Neuronal stem cell (in vitro differentiated cells): Measurements from ENCODE around the gene SMIM13.
A peak's percentile ranks its signal among the peaks of the same experiment; 100 is the strongest.

Source experiments
- DNase-seq: peaks from one replicate; pipeline ENCODE4 v3.0.0-alpha.2; 2013; ENCODE audit warnings: low spot score
- H2AFZ ChIP-seq: one replicate; pipeline ENCODE4 v1.6.1; 2013; ENCODE audit warnings: mild to moderate bottlenecking, low read length, inconsistent platforms
- H2AK5ac ChIP-seq: 2 replicates; pipeline ENCODE4 v1.6.1; 2013; ENCODE audit warnings: low read depth, mild to moderate bottlenecking, inconsistent platforms, low read length, moderate library complexity, mixed read lengths
- H2BK120ac ChIP-seq: 2 replicates; pipeline ENCODE4 v1.6.1; 2013; ENCODE audit warnings: low read depth, mild to moderate bottlenecking, inconsistent platforms, low read length, moderate library complexity, mixed read lengths
- H2BK12ac ChIP-seq: one replicate; pipeline ENCODE4 v1.6.1; 2013; ENCODE audit warnings: low read length, inconsistent platforms
- H2BK15ac ChIP-seq: 2 replicates; pipeline ENCODE4 v1.6.1; 2013; ENCODE audit warnings: mild to moderate bottlenecking, low read length, inconsistent platforms, mixed read lengths
- H2BK5ac ChIP-seq: one replicate; pipeline ENCODE4 v1.6.1; 2013; ENCODE audit warnings: inconsistent platforms, mild to moderate bottlenecking, low read length, moderate library complexity
- H3K14ac ChIP-seq: one replicate; pipeline ENCODE4 v1.6.1; 2013; ENCODE audit warnings: low read length, inconsistent platforms
- H3K18ac ChIP-seq: 2 replicates; pipeline ENCODE4 v1.6.1; 2013; ENCODE audit warnings: low read length, inconsistent platforms
- H3K23ac ChIP-seq: 2 replicates; pipeline ENCODE4 v1.6.1; 2013; ENCODE audit warnings: low read depth, mild to moderate bottlenecking, mixed read lengths, low read length, inconsistent platforms; ENCODE audit not compliant: poor library complexity
- H3K27ac ChIP-seq: replicated peaks from 3 replicates; pipeline ENCODE4 v1.5.1; 2013; ENCODE audit warnings: low read length, inconsistent platforms
- H3K27me3 ChIP-seq, 3 experiments: 2 replicates each; pipeline ENCODE4 v1.6.1; 2013; ENCODE audit warnings: low read length in 3 of 3, mild to moderate bottlenecking in 2 of 3, inconsistent platforms in 1 of 3, low read depth in 1 of 3, mixed read lengths in 1 of 3, moderate library complexity in 1 of 3; ENCODE audit not compliant: control insufficient read depth in 3 of 3, insufficient read depth in 3 of 3
- H3K36me3 ChIP-seq, 2 donors: replicated peaks in 1 of 2; 2 replicates each; pipeline ENCODE4 v1.6.1; 2013; ENCODE audit warnings: low read length in 2 of 2; ENCODE audit not compliant: control insufficient read depth in 2 of 2, insufficient read depth in 2 of 2
- H3K4ac ChIP-seq: 2 replicates; pipeline ENCODE4 v1.6.1; 2013; ENCODE audit warnings: inconsistent platforms, mild to moderate bottlenecking, low read length, moderate library complexity
- H3K4me1 ChIP-seq, 2 donors: 1 replicate in 1 of 2; 2 replicates in 1 of 2; pipeline ENCODE4 v1.6.1; 2013; ENCODE audit warnings: low read length in 2 of 2, low read depth in 1 of 2; ENCODE audit not compliant: control insufficient read depth in 2 of 2, insufficient read depth in 1 of 2
- H3K4me2 ChIP-seq: one replicate; pipeline ENCODE4 v1.6.1; 2013; ENCODE audit warnings: mild to moderate bottlenecking, low read length, inconsistent platforms; ENCODE audit not compliant: insufficient read depth, poor library complexity, severe bottlenecking
- H3K4me3 ChIP-seq, 2 donors: 2 replicates each; pipeline ENCODE4 v1.5.1; 2013; ENCODE audit warnings: low read length in 2 of 2, mild to moderate bottlenecking in 2 of 2, inconsistent platforms in 1 of 2, moderate library complexity in 1 of 2
- H3K79me1 ChIP-seq: one replicate; pipeline ENCODE4 v1.6.1; 2013; ENCODE audit warnings: low read depth, mild to moderate bottlenecking, inconsistent platforms, low read length, moderate library complexity
- H3K9ac ChIP-seq: one replicate; pipeline ENCODE4 v1.6.1; 2013; ENCODE audit warnings: mild to moderate bottlenecking, low read depth, low read length, inconsistent platforms; ENCODE audit not compliant: poor library complexity
- H3K9me3 ChIP-seq, 2 donors: replicated peaks in 1 of 2; 2 replicates each; pipeline versions ENCODE3 to v1.6.1; 2013; ENCODE audit warnings: low read length in 2 of 2, mild to moderate bottlenecking in 2 of 2, inconsistent platforms in 1 of 2, low read depth in 1 of 2, mixed read lengths in 1 of 2, moderate library complexity in 1 of 2; ENCODE audit not compliant: control insufficient read depth in 2 of 2, insufficient read depth in 1 of 2
- H4K8ac ChIP-seq: one replicate; pipeline ENCODE4 v1.6.1; 2013; ENCODE audit warnings: low read depth, mild to moderate bottlenecking, inconsistent platforms, low read length, moderate library complexity
- H4K91ac ChIP-seq: one replicate; pipeline ENCODE4 v1.6.1; 2013; ENCODE audit warnings: low read length, low read depth, mild to moderate bottlenecking, inconsistent platforms; ENCODE audit not compliant: poor library complexity
- WGBS, 2 donors: extraction: QIAGEN DNeasy Blood & Tissue Kit; methylation state at CpG; one replicate each; pipeline ENCODE4 v1.1.7; 2013; ENCODE audit warnings: missing lambda C conversion rate in 2 of 2, mixed read lengths in 1 of 2; ENCODE audit not compliant: insufficient read length in 2 of 2, insufficient replicate concordance in 1 of 2; ENCODE audit errors: extremely low coverage in 2 of 2; 5-methylcytosine and 5-hydroxymethylcytosine counted together

SMIM13 gene

DNA sequence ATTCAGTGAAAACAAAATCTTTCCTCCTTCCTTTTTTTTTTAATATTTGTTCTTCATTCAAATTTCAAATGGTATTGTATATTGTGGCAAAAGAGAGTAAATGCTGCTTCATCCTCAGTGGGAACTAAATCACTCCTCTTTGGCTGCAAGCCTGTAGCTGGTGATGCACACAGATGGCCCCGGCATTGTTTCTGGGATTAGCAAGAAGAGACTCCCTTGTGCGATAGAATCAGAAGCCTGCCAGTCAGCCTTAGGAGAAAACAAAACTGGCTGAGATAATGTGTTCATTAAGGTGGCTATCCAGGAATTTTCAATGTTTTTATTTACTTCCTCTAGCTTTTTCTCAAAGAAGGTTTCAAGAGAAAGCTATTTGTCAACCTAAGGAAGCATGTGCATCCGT, 28.8 kb upstream of the SMIM13 start:
- no peak overlapping the region for H4K91ac ChIP-seq
- no peak overlapping the region for H3K23ac ChIP-seq
- H2AFZ ChIP-seq: peak overlapping the region; percentile 56
- H2AK5ac ChIP-seq: no peak overlapping the region
- no peak overlapping the region for H3K14ac ChIP-seq
- H3K36me3 ChIP-seq: no peaks in the 10 kb centered on the region
- H3K27me3 ChIP-seq: no peaks in the 10 kb centered on the region
- H3K4me1 ChIP-seq: peaks cover 0 to 19% of the 10 kb centered on the region in 2 donors
- H3K4me2 ChIP-seq: no peak overlapping the region
- H4K8ac ChIP-seq: no peak overlapping the region
- no peak overlapping the region for H2BK12ac ChIP-seq
- no peak overlapping the region for H3K18ac ChIP-seq
- no peak overlapping the region for H2BK120ac ChIP-seq
- no peak overlapping the region for H3K4me3 ChIP-seq
- no peak overlapping the region for H3K4ac ChIP-seq
- no peak overlapping the region for H3K9ac ChIP-seq
- no peak overlapping the region for H2BK5ac ChIP-seq
- DNase-seq: peak; percentile 70
- WGBS, 2 donors: no CpG with 5 or more reads among the region's 3 CpGs
- H3K79me1 ChIP-seq: no peaks in the 10 kb centered on the region
- no peaks in the 10 kb centered on the region for H3K9me3 ChIP-seq
- peak overlapping the region; percentile 23 for H3K27ac ChIP-seq
- no peak overlapping the region for H2BK15ac ChIP-seq

DNA sequence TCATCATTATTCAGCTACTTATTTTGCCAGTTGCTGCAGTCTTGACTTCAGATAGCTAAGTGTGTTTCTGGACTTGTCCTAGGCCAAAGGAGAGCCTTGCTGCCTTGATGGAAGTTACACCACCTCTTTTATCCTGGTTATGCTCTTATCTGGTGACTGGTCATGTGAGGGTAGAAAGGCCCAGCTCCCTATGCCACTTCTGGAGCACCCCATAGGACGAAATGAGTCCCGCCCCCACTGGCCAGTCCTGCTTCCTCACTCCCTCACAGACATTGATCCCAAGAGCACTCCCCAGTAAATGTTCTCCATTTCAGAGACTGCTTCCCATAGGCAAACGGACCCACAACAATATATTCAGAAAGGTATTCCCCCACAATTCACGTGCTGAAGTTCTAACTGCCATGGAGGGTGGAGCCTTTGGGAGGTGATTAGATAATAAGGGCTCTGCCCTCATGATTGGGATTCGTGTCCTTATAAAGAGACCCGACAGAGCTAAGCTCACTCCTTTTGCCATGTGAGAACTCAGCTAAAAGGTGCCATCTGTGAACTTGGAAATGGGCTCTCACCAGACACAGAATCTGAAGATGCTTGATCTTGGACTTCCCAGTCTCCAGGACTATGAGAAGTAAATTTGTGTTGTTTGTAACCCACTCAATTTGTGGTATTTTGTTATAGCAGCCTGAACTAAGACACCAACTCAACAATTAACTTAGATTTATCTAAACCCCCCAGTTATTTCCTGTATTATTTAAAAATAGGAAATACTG, 28.0 kb upstream of the SMIM13 start:
- H3K4ac ChIP-seq: no peak overlapping the region
- WGBS, 2 donors: no CpG with 5 or more reads among the region's 6 CpGs
- no peak overlapping the region for H2BK120ac ChIP-seq
- no peak overlapping the region for H3K9ac ChIP-seq
- no peak overlapping the region for H2BK12ac ChIP-seq
- H3K4me1 ChIP-seq: peaks cover 0 to 19% of the 10 kb centered on the region in 2 donors
- H2BK5ac ChIP-seq: no peak overlapping the region
- no peak overlapping the region for H3K18ac ChIP-seq
- no peak overlapping the region for H3K23ac ChIP-seq
- no peaks in the 10 kb centered on the region for H3K9me3 ChIP-seq
- no peaks in the 10 kb centered on the region for H3K79me1 ChIP-seq
- no peaks in the 10 kb centered on the region for H3K36me3 ChIP-seq
- no peak overlapping the region for H2AFZ ChIP-seq
- DNase-seq: no peak
- no peak overlapping the region for H3K14ac ChIP-seq
- H3K4me2 ChIP-seq: no peak overlapping the region
- H3K4me3 ChIP-seq: no peak overlapping the region
- no peak overlapping the region for H4K8ac ChIP-seq
- no peak overlapping the region for H2AK5ac ChIP-seq
- H3K27ac ChIP-seq: peak overlapping the region; percentile 81
- H2BK15ac ChIP-seq: no peak overlapping the region
- H4K91ac ChIP-seq: no peak overlapping the region
- no peaks in the 10 kb centered on the region for H3K27me3 ChIP-seq

DNA sequence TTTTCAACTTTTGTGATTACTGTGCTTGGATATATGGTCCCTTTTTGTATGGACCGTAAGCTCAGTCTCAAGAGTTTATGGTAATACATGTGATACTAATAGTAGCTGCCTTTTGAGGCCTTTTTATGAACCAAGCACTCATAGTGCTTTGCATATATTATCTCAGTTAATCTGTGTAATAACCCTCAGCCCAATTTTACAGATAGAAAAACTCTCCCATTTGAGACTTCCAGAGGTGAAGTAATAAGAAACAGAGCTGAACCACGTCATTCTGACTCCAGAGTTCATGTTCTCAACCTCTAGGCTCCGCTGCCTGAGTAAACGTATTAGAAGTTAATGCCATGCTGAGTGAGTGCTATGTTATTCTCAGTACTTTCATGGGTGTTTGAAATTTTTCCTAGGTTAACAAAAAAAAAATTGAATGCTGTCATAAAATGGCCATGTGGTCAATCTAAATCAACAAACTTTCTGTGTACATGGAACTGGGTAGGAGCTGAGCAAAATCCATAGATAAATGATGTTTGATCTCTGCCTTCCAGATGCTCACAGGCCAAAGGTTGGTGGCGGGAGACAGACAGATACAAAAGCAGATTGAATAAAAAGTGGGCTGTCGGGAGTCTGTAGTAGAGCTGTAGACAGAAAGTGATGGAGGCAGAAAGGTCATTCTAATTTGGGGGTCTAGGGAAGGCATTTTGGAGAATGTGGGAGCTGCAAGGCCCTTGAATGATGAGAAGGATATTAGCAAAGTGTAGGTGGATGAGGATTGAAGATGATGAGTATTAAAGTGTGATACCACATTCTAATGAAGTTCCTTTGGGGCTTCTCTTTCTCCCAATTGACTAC, 26.9 kb upstream of the SMIM13 start:
- H3K4ac ChIP-seq: no peak overlapping the region
- no peak overlapping the region for H3K9ac ChIP-seq
- DNase-seq: no peak
- H2BK5ac ChIP-seq: no peak overlapping the region
- no peak overlapping the region for H4K91ac ChIP-seq
- H3K79me1 ChIP-seq: no peaks in the 10 kb centered on the region
- no peaks in the 10 kb centered on the region for H3K27me3 ChIP-seq
- no peak overlapping the region for H3K4me3 ChIP-seq
- no peak overlapping the region for H4K8ac ChIP-seq
- no peaks in the 10 kb centered on the region for H3K9me3 ChIP-seq
- no peak overlapping the region for H2BK15ac ChIP-seq
- no peak overlapping the region for H2BK120ac ChIP-seq
- no peak overlapping the region for H2BK12ac ChIP-seq
- no peak overlapping the region for H3K4me2 ChIP-seq
- H3K36me3 ChIP-seq: no peaks in the 10 kb centered on the region
- H3K14ac ChIP-seq: no peak overlapping the region
- H2AFZ ChIP-seq: no peak overlapping the region
- peaks cover 0 to 19% of the 10 kb centered on the region in 2 donors for H3K4me1 ChIP-seq
- H3K27ac ChIP-seq: no peak overlapping the region
- H3K23ac ChIP-seq: no peak overlapping the region
- no peak overlapping the region for H3K18ac ChIP-seq
- no peak overlapping the region for H2AK5ac ChIP-seq
- WGBS, 2 donors: no CpG with 5 or more reads among the region's 6 CpGs

DNA sequence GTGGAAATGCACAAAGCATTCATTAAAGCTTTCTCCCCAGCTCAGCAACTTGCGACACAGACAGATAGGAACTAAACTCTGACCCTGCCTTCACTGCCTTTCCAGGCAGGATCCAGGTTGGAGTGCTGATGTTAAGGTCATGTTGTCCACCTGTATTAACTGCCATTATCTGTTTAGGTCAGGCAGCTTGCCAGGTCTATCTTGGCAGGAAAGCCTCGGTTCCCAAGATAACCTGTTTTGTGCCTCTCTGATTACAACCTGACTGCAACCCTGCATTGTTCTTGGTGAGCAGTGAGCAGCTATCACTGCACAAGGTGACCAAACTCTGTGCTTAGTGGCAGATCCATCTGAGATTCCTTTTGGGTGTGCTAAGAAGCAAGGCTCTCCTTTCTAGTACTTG, 26.3 kb upstream of the SMIM13 start:
- Histone ChIP-seq H3K18ac (no peak overlapping the region), H3K23ac (no peak overlapping the region), H3K4me2 (no peak overlapping the region), H3K36me3 (no peaks in the 10 kb centered on the region), H3K79me1 (no peaks in the 10 kb centered on the region), H3K27ac (no peak overlapping the region), H3K14ac (no peak overlapping the region), H3K4me3 (no peak overlapping the region), H2AK5ac (no peak overlapping the region), H3K4ac (no peak overlapping the region), H2AFZ (no peak overlapping the region), H2BK5ac (no peak overlapping the region), H3K9ac (no peak overlapping the region), H2BK15ac (no peak overlapping the region), H3K4me1 (peaks cover 0 to 19% of the 10 kb centered on the region in 2 donors), H2BK120ac (no peak overlapping the region), H3K9me3 (no peaks in the 10 kb centered on the region), H4K91ac (no peak overlapping the region), H4K8ac (no peak overlapping the region), H3K27me3 (no peaks in the 10 kb centered on the region), H2BK12ac (no peak overlapping the region)
- WGBS, 2 donors: no CpG with 5 or more reads among the region's 2 CpGs
- DNase-seq: no peak
